NCI-H146 treated with DMSO at 0.1 percent for 48 hours (cell line): ENCODE measurements around the gene CCN6.
"Not testable (repeated sequence)": the region's sequence is repeated elsewhere in the genome, so short reads cannot be mapped to it uniquely, and the experiment has no call there.

ENCODE experiments used
- DNase-seq: peaks from one replicate; lab custom pipeline; 2025; ENCODE audit not compliant: unreplicated experiment; lab: John Stamatoyannopoulos, UW

CCN6 gene

DNA sequence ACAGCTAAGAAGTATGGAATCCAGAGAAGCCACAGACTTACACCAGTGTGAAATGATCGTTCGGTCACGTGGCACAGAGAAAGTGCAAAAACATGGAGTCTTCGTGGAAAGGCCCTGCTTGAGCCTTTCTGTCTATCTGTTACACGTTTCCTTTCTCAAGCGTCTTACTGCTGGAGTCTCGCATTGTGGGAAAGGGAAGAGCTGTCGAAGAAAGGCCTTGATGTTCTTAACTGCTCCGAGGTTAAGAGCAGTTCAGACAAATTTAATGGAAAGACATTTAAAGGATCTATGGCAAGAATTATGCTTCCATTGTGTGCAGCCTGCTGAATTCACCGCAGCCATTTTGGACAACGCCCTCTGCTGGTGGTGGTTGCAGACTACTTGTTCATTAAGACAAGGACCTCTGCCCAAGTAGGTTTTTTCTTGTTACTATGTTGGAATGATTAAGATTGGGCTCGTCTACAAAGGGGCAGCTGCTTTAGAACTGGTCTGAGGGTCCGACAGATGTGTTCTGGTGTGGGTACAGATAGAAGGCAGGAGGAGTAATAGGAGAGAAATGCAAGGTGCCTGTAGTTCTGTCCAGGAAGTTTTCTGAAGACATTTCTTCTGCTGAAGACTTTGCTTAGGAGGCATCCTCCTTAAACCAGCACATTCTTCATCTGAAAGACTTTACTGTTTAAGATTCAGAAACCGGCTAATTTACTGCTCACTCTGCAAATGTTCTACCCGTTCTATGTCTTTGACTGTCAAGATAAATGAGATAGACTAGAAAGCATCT is 24.7 kb upstream of the CCN6 start:
- peak; percentile 16 for DNase-seq

GRCh38 chr6:112030206-112030960 is 23.5 kb upstream of the CCN6 start:
- no peak for DNase-seq

GRCh38 chr6:112030961-112031660 is 22.8 kb upstream of the CCN6 start:
- no peak for DNase-seq

DNA sequence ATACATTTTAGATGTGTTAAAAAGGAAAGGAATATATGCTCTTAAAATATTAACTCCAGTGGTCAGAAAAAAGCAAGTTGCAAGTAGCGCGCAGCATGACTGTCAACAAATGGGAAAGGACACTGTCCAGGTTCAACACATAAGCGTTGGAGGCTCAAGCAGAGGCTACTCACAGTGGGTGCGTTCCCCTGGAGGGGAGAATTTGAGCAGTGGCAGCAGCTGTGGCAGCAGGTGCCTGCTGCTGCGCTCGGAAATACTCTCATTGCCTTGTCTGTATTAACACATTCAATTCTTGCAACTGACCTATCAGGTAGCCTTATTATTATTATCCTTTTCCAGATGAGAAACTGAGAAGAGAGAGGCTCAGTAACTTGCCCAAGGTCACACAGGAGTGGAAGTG is 21.9 kb upstream of the CCN6 start:
- no peak for DNase-seq

DNA sequence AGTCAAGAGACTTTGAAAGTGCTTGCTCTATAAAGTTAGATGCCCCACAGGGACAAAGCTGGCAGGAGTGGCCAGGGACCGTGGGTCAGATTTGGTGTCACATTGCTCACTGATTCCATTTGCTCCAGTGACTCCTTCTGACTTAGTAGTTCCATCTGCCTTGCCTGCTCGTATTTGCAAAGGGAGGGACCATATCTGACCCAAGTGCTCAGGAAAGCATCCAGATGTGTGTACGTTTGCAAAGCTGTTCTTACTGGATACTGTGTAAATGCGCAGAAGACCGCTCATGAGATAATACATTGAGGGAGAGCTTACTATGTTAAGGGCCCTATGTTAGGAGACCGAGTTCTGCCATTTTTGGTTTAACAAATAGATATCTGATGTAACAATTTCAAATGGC is 21.2 kb upstream of the CCN6 start:
- DNase-seq = no peak

DNA sequence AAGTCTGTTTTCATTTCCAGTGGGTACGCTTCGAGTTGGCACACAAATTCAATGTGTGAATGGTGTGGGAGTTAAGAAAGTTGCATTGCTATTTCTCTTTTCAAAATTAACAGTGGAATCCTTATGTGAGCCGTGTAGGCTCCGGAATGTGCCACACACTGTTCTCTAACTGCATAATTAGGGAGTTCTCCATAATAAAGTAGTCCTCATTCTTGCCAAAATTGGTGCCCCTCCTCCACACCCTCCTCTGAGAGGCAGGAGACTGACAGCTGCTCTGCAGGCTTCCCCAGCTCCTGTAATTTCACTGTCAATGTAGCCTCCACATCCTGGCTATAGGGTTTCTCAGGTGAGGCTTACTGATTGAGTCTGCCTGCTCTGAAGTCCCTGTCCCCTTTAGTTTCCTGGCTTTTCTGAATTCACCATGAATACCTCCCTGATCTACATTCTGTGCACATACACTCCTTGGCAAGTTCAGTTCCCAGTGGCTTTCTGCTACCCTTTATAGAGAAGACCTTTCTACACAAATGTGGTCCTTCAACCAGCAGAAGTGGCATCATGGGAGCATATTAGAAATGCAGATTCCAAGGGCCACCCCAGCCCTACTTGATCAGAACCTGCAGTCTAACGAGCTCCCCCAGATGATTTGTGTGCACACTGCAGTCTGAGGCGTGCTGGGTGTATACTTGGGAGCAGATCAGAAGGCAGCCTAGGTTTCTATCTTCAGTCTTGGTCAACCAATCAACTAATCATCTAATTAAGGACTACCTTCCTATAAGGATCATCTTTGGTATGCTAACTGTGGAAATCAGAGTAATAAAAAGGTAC is 19.9 kb upstream of the CCN6 start:
- DNase-seq = no peak

GRCh38 chr6:112034616-112034995 is 19.3 kb upstream of the CCN6 start:
- no peak for DNase-seq

DNA sequence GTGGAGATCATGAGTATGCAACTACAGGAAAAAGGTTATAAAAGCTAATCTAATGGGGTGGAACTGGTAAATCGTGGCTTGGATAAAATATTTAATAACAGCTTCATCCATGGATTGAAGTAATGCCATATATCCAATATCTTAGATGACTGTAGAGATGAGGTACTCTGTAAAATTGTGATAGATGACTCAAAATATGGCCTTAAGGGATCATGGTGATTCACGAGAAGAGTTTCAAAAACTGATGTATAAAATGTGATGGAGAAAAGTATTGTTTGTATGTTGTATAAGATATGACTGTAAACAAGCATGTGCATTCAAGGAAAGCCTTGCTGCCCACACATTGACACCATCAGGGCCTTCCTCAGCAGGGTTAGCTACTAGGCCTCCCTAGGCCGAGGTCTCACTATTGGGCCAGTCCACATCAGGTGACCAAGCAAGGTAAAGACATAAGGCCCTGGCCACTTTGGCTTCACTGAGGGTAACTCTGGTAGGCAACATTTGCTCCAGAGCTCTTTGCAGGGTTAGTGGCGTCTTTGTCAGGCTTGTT is 17.7 kb upstream of the CCN6 start:
- DNase-seq = no peak

DNA sequence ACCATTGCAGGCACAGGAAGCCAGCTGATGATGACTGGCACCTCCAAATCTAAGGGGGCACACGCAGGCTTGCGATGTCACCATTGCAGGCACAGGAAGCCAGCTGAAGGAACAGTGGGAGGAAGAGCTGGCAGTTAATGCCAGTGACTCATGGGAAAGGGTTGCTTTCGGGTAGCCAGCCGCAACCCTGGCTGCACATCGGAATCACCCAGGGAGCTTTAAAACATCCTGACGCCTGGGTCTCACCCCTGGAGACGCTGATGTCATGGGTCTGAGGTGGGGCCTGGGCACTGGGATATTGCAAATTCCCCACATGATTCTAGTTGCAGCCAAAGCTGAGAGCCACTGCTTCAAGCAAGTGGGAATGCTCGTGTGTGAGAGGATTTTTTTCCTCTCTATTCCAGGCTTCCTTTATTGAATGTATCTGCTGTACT is 16.1 kb upstream of the CCN6 start:
- no peak for DNase-seq

- DNase-seq = no peak
These were observed 15.6 kb upstream of the CCN6 start for GRCh38 chr6:112038268-112038667.

- no peak for DNase-seq
These were observed 15.0 kb upstream of the CCN6 start for GRCh38 chr6:112038756-112039430.

DNA sequence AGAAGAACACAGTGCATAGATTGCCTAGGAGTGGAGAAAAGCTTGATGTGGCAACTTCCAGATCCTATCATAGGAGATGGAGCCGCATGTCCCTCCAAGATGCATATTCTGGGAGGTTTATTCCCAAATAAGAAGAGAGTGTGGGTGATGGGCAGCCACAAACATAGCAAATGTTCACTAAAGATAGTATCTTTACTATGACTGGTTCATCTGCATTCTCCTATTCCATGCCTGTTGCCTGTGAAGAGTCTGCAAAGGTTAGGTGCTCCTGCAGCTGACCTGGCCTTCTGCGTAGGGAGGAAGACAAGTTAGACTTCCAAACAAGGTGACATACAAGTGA is 14.5 kb upstream of the CCN6 start:
- no peak for DNase-seq

GRCh38 chr6:112040956-112041355 is 12.9 kb upstream of the CCN6 start:
- DNase-seq = no peak

DNA sequence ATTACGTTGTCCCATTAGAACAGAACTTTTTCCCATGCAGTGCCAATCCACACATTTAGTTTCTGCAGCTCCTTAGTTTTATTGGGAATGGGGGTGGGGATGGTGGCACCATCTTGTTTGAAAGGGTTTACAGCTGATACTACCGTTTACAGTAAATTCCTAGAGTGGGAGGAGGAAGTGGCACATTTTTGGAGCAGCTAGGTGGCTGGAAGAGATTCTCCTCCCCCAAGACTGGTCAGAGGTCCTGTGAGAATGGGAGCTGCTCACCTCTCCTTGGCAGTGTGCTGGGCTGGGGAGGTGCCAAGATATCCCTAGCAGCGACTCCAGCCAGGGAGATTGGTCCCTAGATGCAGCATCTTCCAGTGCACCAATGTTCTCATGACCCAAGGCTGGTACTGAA is 12.4 kb upstream of the CCN6 start:
- no peak for DNase-seq

- DNase-seq = peak; percentile 86
These were observed 10.6 kb upstream of the CCN6 start for GRCh38 chr6:112043032-112044007.

DNA sequence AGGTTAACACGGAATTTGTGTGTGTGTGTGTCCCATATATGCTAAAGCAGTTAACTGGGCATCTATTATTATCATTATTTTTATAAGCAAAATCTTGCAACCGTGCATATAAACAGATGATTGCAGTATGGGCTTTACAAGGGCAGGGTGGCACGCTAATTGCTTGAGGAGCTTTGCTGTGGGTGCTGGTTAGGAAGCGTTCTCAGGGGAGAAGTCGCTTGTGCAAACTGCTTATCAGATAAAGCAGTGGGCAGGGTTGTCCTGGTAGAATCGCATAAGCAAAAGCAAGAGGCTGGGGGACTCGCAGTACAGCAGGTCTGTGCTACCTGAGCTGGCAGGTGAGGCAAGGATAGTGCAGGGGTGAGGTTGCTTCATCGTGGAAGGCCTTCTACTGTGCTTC is 9.7 kb upstream of the CCN6 start:
- no peak for DNase-seq

- no peak for DNase-seq
These were observed 9.0 kb upstream of the CCN6 start for GRCh38 chr6:112044856-112045255.

- not testable (repeated sequence) for DNase-seq
These were observed 6.4 kb upstream of the CCN6 start for GRCh38 chr6:112047523-112047922.
